GM12878 (cell line): ENCODE measurements around the gene FAM241A.

Experiments
- BMI1 ChIP-seq: fragments of 450-650 bp; IDR thresholded peaks from 2 replicates; pipeline ENCODE4 v1.6.1; 2016; ENCODE audit warnings: mild to moderate bottlenecking, moderate library complexity, borderline replicate concordance
- CTCF ChIP-seq, 3 experiments: IDR thresholded peaks in 2 of 3; conservative IDR thresholded peaks in 1 of 3; 2 replicates each; pipeline ENCODE4 v1.5.1; 2011; ENCODE audit warnings: low read depth in 3 of 3, low read length in 3 of 3, mild to moderate bottlenecking in 3 of 3, control low read depth in 2 of 3, moderate library complexity in 2 of 3, inconsistent platforms in 1 of 3, mixed read lengths in 1 of 3; ENCODE audit not compliant: control insufficient read depth in 2 of 3, insufficient read depth in 1 of 3; ENCODE audit errors: extremely low read depth in 1 of 3
- E2F4 ChIP-seq: IDR thresholded peaks from 2 replicates; pipeline ENCODE4 v1.6.1; 2012; ENCODE audit warnings: low read depth, low read length, improper control_type of control experiment
- EP300 ChIP-seq, 2 experiments: fragments of 150-350 bp in 1 of 2; IDR thresholded peaks; 2 replicates each; pipeline ENCODE4 v1.6.1; 2011 to 2012; ENCODE audit warnings: low read depth in 2 of 2, low read length in 2 of 2, borderline replicate concordance in 1 of 2, improper control_type of control experiment in 1 of 2, inconsistent platforms in 1 of 2; ENCODE audit not compliant: control insufficient read depth in 1 of 2
- EZH2 ChIP-seq: IDR thresholded peaks from 2 replicates; pipeline ENCODE4 v1.6.1; 2012; ENCODE audit warnings: low read depth, mild to moderate bottlenecking, control low read depth, inconsistent platforms, low read length, borderline replicate concordance; ENCODE audit not compliant: control insufficient read depth
- TCF12 ChIP-seq: IDR thresholded peaks from 2 replicates; pipeline ENCODE4 v1.6.1; 2011; ENCODE audit warnings: low read depth, mild to moderate bottlenecking, low read length
- YY1 ChIP-seq: IDR thresholded peaks from 2 replicates; pipeline ENCODE4 v1.6.1; 2011; ENCODE audit warnings: low read depth, mild to moderate bottlenecking, low read length

- no peak for TF ChIP-seq TCF12
- no peak for TF ChIP-seq CTCF (IDR thresholded peaks at IDR 0.05 in 2 of 3, conservative IDR thresholded peaks at IDR 0.05 in 1 of 3; ENCODE audit: control insufficient read depth in 2 of 3, extremely low read depth in 1 of 3, insufficient read depth in 1 of 3, low read depth in 3 of 3, low read length in 3 of 3)
- TF ChIP-seq E2F4, result no peak
- TF ChIP-seq EZH2, result no peak
- TF ChIP-seq BMI1, result no peak
- no peak for TF ChIP-seq EP300 (IDR thresholded peaks at IDR 0.05; ENCODE audit: borderline replicate concordance in 1 of 2, control insufficient read depth in 1 of 2, low read depth in 2 of 2, low read length in 2 of 2)
- TF ChIP-seq YY1, result no peak
These were observed 25.3 kb downstream of the FAM241A start for GRCh38 chr4:112170451-112170993.
